ENCODE data around the gene FAM228B.

DNA sequence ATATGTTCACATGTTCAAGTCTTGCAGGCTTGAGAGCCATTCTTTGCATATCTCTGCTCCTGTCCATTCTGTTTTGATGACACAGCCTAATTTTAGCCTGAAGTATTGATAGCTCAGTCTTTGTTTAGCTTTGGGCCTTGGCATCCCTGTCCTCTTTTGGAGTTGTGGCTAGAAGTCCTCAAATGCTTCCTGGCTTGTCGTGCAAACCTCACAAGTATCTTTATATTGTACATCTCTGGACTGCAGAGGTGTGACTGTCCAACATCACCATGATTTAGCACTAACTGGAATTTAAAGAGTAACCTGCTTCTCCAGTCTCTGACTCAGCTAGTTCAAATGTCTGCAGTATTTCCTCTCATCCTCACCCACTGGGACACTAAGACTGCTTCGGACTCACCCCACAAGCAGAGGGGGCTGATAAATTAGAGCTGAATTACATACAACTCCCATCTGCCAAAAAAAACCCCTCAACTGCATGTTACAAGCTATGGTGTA is 11.8 kb upstream of the FAM228B start:
- no peak for TF ChIP-seq CTCF (IDR thresholded peaks at IDR 0.05)
- no peak for TF ChIP-seq ZFX (IDR thresholded peaks at IDR 0.05; ENCODE audit: borderline replicate concordance)
